ENCODE results near the gene BAD.
"Not testable (repeated sequence)": the region's sequence is repeated elsewhere in the genome, so short reads cannot be mapped to it uniquely, and the experiment has no call there.

Gene BAD

GRCh38 chr11:64284048-64284961 is at the start of gene BAD:
Gene BAD (minus strand): TSS chr11:64284665. CDS start chr11:64284368, 297 bp downstream.
- in situ Hi-C loops (cut with MboI; ENCODE audit: low pct_unique_long_range_greater_than_20kb, low sequenced_read_pairs), result no loop called here
- peak; percentile 94 for DNase-seq

- in situ Hi-C loops (cut with MboI; ENCODE audit: low pct_unique_long_range_greater_than_20kb, low sequenced_read_pairs), result no loop called here
- DNase-seq, result no peak
Measured at GRCh38 chr11:64333556-64333955, 49.1 kb upstream of the BAD start.

DNA sequence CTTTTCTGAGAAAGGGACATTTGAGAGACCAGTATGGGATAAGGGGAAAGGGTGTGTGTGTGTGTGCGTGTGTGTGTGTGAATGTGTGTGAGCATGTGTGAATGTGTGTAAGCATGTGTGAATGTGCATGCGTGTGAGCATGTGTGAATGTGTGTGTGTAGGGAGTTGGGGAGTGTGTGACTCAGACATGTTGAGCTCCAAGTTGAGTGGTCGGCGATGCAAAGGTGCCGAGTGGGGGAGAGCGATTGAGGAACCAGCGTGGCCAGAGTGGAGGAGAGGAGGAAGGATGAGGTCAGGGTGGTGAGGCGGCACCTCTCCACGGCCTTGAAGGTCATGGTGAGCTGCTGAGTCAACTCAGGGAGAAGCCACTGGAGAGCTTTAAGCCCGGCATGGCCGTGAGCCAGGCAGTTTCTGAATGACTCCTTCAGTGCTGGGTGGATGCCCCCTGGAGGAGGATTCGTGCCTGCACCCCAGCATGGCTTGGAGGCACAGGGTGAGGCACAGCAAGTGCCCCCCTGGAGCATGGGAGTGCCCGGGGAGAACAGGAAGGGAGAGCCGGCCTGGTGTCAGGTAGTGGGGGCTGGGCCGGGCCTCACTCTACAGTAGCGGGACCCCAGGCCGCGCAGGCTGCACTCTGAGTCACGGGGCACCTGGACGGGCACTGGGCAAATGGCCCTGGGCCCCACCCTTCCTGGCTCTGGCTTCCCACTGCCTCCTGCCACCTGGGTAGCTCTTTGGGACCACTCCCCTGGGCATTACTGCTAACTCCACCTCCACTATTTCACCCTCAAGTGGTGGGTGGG is 47.3 kb upstream of the BAD start:
- in situ Hi-C loops (cut with MboI; ENCODE audit: low pct_unique_long_range_greater_than_20kb, low sequenced_read_pairs), result no loop called here
- DNase-seq, result peak; percentile 90

DNA sequence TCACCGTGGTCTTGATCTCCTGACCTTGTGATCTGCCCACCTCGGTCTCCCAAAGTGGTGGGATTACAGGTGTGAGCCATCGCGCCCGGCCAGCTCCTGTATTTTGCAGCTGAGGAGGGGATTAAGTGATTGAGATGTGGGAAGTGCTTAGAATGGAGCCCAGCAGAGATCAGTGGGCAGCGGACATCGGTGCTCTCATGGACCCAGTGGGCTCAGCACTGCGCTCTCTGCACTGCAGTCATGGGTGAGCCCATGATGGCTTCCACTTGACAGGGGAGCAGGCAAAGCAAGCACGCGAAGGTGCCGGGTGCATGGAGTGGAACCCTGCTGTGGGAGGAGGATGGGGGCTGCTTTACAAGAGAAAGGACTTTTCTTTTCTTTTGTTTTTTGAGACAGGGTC is 46.4 kb upstream of the BAD start:
- in situ Hi-C loops (cut with MboI; ENCODE audit: low pct_unique_long_range_greater_than_20kb, low sequenced_read_pairs), result no loop called here
- no peak for DNase-seq

DNA sequence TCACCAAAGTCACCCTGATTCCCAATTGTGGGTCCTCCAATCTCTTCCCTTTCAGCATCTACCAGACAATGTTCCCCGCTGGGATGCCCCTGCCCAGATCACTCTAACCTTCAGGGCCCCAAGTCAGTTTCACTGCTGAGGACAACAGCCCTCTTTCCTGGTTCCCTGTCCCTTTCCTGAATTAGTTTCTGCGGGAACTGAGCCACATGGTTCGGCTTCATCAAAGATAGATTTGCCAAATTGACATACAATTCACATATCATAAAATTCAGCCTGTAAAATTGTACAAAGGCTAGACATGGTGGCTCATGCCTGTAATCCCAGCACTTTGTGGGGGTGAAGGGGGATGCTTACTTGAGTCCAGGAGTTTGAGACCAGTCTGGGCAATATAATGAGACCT is 43.5 kb upstream of the BAD start:
- in situ Hi-C loops (cut with MboI; ENCODE audit: low pct_unique_long_range_greater_than_20kb, low sequenced_read_pairs), result no loop called here
- DNase-seq, result no peak

- no peak for DNase-seq
Measured at GRCh38 chr11:64327375-64327774, 42.9 kb upstream of the BAD start.

DNA sequence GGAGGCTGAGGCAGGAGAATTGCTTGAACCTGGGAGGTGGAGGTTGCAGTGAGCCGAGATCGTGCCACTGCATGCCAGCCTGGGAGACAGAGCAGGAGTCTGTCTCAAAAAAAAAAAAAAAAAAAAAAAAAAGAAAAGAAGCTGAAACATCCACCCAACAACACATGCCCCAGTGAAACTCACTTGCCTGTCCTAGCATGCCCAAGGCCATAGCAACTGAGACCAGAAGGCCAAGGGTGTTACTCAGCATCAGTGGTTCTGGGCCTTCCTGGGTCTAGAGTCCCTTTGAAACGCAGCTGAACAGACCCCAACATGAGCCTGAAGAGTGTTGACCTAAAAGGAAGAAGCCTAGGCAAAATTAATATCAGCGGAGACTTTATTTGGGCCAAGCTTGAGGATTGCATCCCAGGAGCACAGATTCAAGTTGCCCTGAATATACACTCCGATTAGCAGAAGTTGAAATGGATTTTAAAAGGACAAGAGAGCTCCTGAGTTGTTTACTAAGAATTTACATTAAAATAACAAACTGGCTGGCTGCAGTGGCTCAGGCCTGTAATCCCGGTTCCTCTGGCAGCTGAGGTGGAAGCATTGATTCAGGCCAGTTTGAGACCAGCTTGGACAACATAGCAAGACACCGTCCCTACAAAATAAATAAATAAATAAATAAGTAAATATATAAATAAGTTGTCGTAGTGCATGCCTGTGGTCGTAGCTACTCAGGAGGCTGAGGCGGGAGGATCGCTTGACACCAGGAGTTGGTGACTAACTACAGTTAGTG is 40.4 kb upstream of the BAD start:
- in situ Hi-C loops (cut with MboI; ENCODE audit: low pct_unique_long_range_greater_than_20kb, low sequenced_read_pairs), result no loop called here

More at GRCh38 chr11:64327375-64327774, 42.9 kb upstream of the BAD start:
- in situ Hi-C loops (cut with MboI; ENCODE audit: low pct_unique_long_range_greater_than_20kb, low sequenced_read_pairs), result no loop called here

GRCh38 chr11:64323984-64324383 is 39.5 kb upstream of the BAD start:
- in situ Hi-C loops (cut with MboI; ENCODE audit: low pct_unique_long_range_greater_than_20kb, low sequenced_read_pairs); DNase-seq: not testable (repeated sequence)

More for the DNA sequence above, 40.4 kb upstream of the BAD start:
- DNase-seq, result no peak

DNA sequence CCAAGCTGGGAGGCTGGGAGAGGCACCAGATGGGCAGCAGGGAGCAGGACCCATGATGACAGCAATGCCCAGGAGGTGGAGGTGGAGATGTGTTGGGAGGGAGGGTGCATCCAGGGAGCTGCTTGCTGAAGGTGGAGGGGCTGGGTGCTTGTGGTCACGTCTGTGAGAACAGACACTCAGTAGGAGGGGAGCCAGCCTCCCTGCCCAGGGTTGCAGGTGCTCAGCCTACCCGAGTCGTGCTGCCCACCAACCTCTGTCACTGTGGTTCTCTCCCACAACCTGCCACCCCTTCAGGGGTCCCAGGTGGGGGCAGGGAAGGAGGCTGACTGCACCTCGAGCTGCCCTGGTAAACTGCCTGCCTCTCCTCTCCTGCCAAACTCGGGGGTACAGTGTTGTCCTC is 38.9 kb upstream of the BAD start:
- in situ Hi-C loops (cut with MboI; ENCODE audit: low pct_unique_long_range_greater_than_20kb, low sequenced_read_pairs), result no loop called here

DNA sequence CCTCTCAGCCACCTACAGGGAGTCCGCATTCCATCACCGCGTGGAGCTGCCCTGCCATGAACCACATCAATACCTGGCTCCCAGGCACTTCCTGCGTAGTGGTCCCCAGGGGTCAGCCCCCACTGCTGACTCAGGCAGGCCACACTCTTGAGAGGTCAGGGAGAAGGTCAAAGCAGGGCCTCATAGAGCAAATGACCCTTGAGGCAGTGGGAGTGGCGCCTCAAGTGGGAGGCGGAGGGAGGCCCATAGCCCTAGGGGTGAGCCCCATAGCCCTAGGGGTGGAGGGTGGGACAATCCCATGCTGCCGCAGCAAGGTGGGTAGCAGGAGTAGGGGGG is 38.4 kb upstream of the BAD start:
- DNase-seq, result no peak
- in situ Hi-C loops (cut with MboI; ENCODE audit: low pct_unique_long_range_greater_than_20kb, low sequenced_read_pairs), result no loop called here

More for the DNA sequence above, 38.9 kb upstream of the BAD start:
- DNase-seq, result no peak

DNA sequence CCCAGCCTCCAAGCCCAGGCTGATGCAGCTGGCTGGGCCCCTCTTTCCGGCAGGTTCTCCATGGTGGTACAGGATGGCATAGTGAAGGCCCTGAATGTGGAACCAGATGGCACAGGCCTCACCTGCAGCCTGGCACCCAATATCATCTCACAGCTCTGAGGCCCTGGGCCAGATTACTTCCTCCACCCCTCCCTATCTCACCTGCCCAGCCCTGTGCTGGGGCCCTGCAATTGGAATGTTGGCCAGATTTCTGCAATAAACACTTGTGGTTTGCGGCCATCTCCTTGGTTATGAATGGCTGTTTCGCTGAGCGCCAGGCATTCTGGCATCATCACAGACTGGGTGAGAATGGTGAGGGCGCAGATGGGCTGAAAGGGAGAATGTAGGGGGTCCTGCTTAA is 37.1 kb upstream of the BAD start:
- no peak for DNase-seq
- in situ Hi-C loops (cut with MboI; ENCODE audit: low pct_unique_long_range_greater_than_20kb, low sequenced_read_pairs), result no loop called here

DNA sequence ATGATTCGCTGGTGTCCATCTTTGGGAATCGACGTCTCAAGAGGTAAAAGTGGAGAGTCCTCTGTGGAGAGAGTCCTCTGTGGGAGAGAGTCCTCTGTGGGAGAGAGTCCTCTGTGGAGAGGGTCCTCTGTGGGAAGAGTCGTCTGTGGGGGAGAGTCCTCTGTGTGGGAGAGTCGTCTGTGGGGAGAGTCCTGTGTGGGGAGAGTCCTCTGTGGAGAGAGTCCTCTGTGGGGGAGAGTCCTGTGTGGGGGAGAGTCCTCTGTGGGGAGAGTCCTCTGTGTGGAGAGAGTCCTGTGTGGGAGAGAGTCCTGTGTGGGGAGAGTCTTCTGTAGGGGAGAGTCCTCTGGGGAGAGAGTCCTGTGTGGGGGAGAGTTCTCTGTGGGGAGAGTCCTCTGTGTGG is 36.6 kb upstream of the BAD start:
- in situ Hi-C loops (cut with MboI; ENCODE audit: low pct_unique_long_range_greater_than_20kb, low sequenced_read_pairs), result no loop called here
- DNase-seq, result no peak

DNA sequence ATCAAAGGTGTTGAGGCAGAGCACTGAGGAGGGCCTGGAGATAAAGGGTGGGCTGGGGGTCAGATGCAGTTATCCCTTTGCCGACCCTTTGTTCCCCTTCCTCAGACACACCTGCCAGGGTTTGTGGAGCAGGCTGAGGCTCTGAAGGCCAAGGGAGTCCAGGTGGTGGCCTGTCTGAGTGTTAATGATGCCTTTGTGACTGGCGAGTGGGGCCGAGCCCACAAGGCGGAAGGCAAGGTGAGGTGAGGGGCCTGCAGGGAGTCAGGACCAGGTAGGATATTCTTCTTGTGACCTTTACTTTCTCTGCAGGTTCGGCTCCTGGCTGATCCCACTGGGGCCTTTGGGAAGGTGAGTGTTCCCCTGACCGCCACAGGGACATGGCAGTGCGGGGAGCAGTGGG is 36.1 kb upstream of the BAD start:
- in situ Hi-C loops (cut with MboI; ENCODE audit: low pct_unique_long_range_greater_than_20kb, low sequenced_read_pairs), result no loop called here
- DNase-seq, result no peak

GRCh38 chr11:64318766-64319761 is 34.6 kb upstream of the BAD start:
- DNase-seq, result peak; percentile 31
- in situ Hi-C loops (cut with MboI; ENCODE audit: low pct_unique_long_range_greater_than_20kb, low sequenced_read_pairs), result no loop called here

- in situ Hi-C loops (cut with MboI; ENCODE audit: low pct_unique_long_range_greater_than_20kb, low sequenced_read_pairs), result no loop called here
- peak; percentile 96 for DNase-seq
Measured at GRCh38 chr11:64317961-64318765, 33.7 kb upstream of the BAD start, which contains the start of gene PRDX5. Gene PRDX5 (plus strand): TSS chr11:64318121. CDS start chr11:64318216, 95 bp downstream.

- in situ Hi-C loops (cut with MboI; ENCODE audit: low pct_unique_long_range_greater_than_20kb, low sequenced_read_pairs), result no loop called here
Measured at GRCh38 chr11:64317325-64317960, 33.0 kb upstream of the BAD start, which contains the start of gene TRMT112. Gene TRMT112 (minus strand): TSS chr11:64317559. CDS start chr11:64317526, 33 bp downstream.

More at GRCh38 chr11:64317325-64317960, 33.0 kb upstream of the BAD start, which contains the start of gene TRMT112:
- peak; percentile 98 for DNase-seq
